K562 (cell line): ENCODE results near the gene HAUS3. TPM values are rescaled to one million over a fixed set of nuclear protein-coding genes. Genes with fewer than 3 reads are reported as not detected.

Source experiments
- ATAC-seq: fragments of 200-7000 bp; cut with Tn5 transposase; 3 replicates; pipeline ENCODE4 v1.9.1; 2020; ENCODE audit warnings: moderate library complexity
- BruUV-seq: library from RNA; stranded (reverse); fragments of 400-500 nt; replicated peaks from 2 replicates; lab custom pipeline; 2021; lab: Mats Ljungman, UMichigan
- CTCF ChIA-PET: fragments of 300-600 bp; formaldehyde crosslinking; extraction: SDS; loops from one replicate; lab custom pipeline; 2021; ENCODE audit warnings: low intra/inter-chr PET ratio; lab: Yijun Ruan, JAX
- POLR2A ChIA-PET: fragments of 300-600, 350-650 bp; sonication (Branson Sonifier 250); formaldehyde crosslinking; extraction: SDS; loops from one replicate; lab custom pipeline; 2021; ENCODE audit warnings: antibody characterized with exemption, inconsistent platforms; lab: Yijun Ruan, JAX
- DNase-seq, 4 experiments: peaks; one replicate each; pipeline versions ENCODE4 v3.0.0 to v3.0.0-alpha.2; 2011 to 2018; ENCODE audit warnings: low spot score in 3 of 4, mixed read lengths in 3 of 4; ENCODE audit errors: extremely low read depth in 1 of 4
- FAIRE-seq: peaks from 2 replicates; lab custom pipeline; 2011; peaks lifted over from hg19 to GRCh38; lab: Jason Lieb, UNC
- H2AFZ ChIP-seq: 2 replicates; pipeline ENCODE4 v1.6.0; 2011; ENCODE audit warnings: low read depth, low read length, control low read depth, inconsistent platforms
- H3K27ac ChIP-seq: fragments of 200-600 bp; 3 replicates; pipeline ENCODE4 v1.8.0; 2011; ENCODE audit warnings: low read depth, mild to moderate bottlenecking, control low read depth, inconsistent platforms, low read length, moderate library complexity, mixed read lengths; ENCODE audit errors: extremely low read depth
- H3K27me3 ChIP-seq, 2 experiments: fragments of 300-600 bp in 1 of 2; 2 replicates in 1 of 2; 3 replicates in 1 of 2; pipeline versions ENCODE4 v1.6.0 to v1.8.0; 2011; ENCODE audit warnings: inconsistent platforms in 2 of 2, low read length in 2 of 2, mild to moderate bottlenecking in 1 of 2, mixed read lengths in 1 of 2, moderate library complexity in 1 of 2; ENCODE audit not compliant: control insufficient read depth in 2 of 2, insufficient read depth in 2 of 2
- H3K36me3 ChIP-seq: fragments of 300-600 bp; 3 replicates; pipeline ENCODE4 v1.8.0; 2011; ENCODE audit warnings: mild to moderate bottlenecking, low read length, inconsistent platforms; ENCODE audit not compliant: control insufficient read depth, insufficient read depth
- H3K4me1 ChIP-seq, 2 experiments: fragments of 200-600 bp in 1 of 2; replicated peaks in 1 of 2; 2 replicates in 1 of 2; 3 replicates in 1 of 2; pipeline versions ENCODE4 v1.5.1 to v1.8.0; 2011; ENCODE audit warnings: inconsistent platforms in 2 of 2, low read length in 2 of 2, mild to moderate bottlenecking in 1 of 2, mixed read lengths in 1 of 2, moderate library complexity in 1 of 2; ENCODE audit not compliant: control insufficient read depth in 2 of 2, insufficient read depth in 2 of 2
- H3K4me2 ChIP-seq: 2 replicates; pipeline ENCODE4 v1.6.1; 2011; ENCODE audit warnings: low read length, control low read depth, inconsistent platforms, mixed read lengths; ENCODE audit not compliant: insufficient read depth
- H3K4me3 ChIP-seq: fragments of 200-600 bp; sonication (generic), shearing (Covaris generic); 2 replicates; pipeline ENCODE4 v1.5.1; 2016; ENCODE audit warnings: control low read depth, inconsistent platforms
- H3K79me2 ChIP-seq: fragments of 200-600 bp; 3 replicates; pipeline ENCODE4 v1.8.0; 2011; ENCODE audit warnings: low read length, inconsistent platforms; ENCODE audit not compliant: control insufficient read depth, insufficient read depth
- H3K9ac ChIP-seq, 2 experiments: 2 replicates each; pipeline versions ENCODE4 v1.6.0 to v1.6.1; 2011; ENCODE audit warnings: low read depth in 2 of 2, low read length in 2 of 2, control low read depth in 1 of 2, inconsistent platforms in 1 of 2, mild to moderate bottlenecking in 1 of 2, mixed read lengths in 1 of 2; ENCODE audit not compliant: insufficient read depth in 1 of 2
- H3K9me1 ChIP-seq: one replicate; pipeline ENCODE4 v1.6.0; 2011; ENCODE audit warnings: inconsistent platforms, mild to moderate bottlenecking, low read length, moderate library complexity; ENCODE audit not compliant: control insufficient read depth, insufficient read depth
- H3K9me3 ChIP-seq: replicated peaks from 2 replicates; pipeline ENCODE4 v1.5.1; 2011; ENCODE audit warnings: low read depth, low read length, inconsistent platforms; ENCODE audit not compliant: control insufficient read depth, insufficient read depth
- H4K20me1 ChIP-seq: replicated peaks from 2 replicates; pipeline ENCODE4 v1.6.1; 2011; ENCODE audit warnings: low read length, inconsistent platforms, mixed read lengths; ENCODE audit not compliant: control insufficient read depth, insufficient read depth
- ARID4B ChIP-seq: sonication (generic); formaldehyde crosslinking; IDR thresholded peaks from 2 replicates; pipeline ENCODE4 v1.8.0; 2022; ENCODE audit warnings: mild to moderate bottlenecking, missing genetic modification reagents
- EZH2 ChIP-seq: IDR thresholded peaks from 2 replicates; pipeline ENCODE4 v1.6.1; 2012; ENCODE audit warnings: low read depth, mild to moderate bottlenecking, inconsistent platforms, low read length, borderline replicate concordance
- HDGF ChIP-seq: fragments of 450-650 bp; IDR thresholded peaks from 2 replicates; pipeline ENCODE4 v1.6.1; 2016
- MCM7 ChIP-seq, 2 experiments: fragments of 450-650 bp; IDR thresholded peaks; 2 replicates each; pipeline ENCODE4 v1.6.1; 2016 to 2018
- SRSF1 ChIP-seq: fragments of 200-400 bp; formaldehyde crosslinking; IDR thresholded peaks from 2 replicates; pipeline ENCODE4 v1.6.1; 2017; ENCODE audit warnings: mild to moderate bottlenecking, low read depth, low read length, moderate library complexity
- ZBED1 ChIP-seq: IDR thresholded peaks from 2 replicates; pipeline ENCODE4 v1.6.1; 2014
- ZFP1 ChIP-seq: fragments of 450-650 bp; formaldehyde crosslinking; IDR thresholded peaks from 2 replicates; pipeline ENCODE4 v1.4.0; 2020; ENCODE audit warnings: mild to moderate bottlenecking, mixed read lengths
- ZNF174 ChIP-seq: fragments of 250-450 bp; sonication (Bioruptor Pico); IDR thresholded peaks from 2 replicates; pipeline ENCODE4 v1.4.0; 2020; ENCODE audit warnings: mild to moderate bottlenecking
- ZNF354B ChIP-seq: fragments of 250-450 bp; sonication (Bioruptor Pico); IDR thresholded peaks from 2 replicates; pipeline ENCODE4 v1.4.0; 2020
- ZNF41 ChIP-seq: fragments of 250-450 bp; sonication (Bioruptor Pico); conservative IDR thresholded peaks from 2 replicates; pipeline ENCODE4 v1.4.0; 2020; ENCODE audit warnings: mild to moderate bottlenecking
- ZNF445 ChIP-seq: fragments of 250-450 bp; sonication (Bioruptor Pico); IDR thresholded peaks from 2 replicates; pipeline ENCODE4 v1.4.0; 2020; ENCODE audit warnings: low read depth, mild to moderate bottlenecking, moderate library complexity
- ZNF696 ChIP-seq: fragments of 250-450 bp; sonication (Bioruptor Pico); conservative IDR thresholded peaks from 2 replicates; pipeline ENCODE4 v1.4.0; 2020; ENCODE audit warnings: mild to moderate bottlenecking, moderate library complexity
- WGBS: fragments of 100-300 bp; shearing (Covaris generic); methylation state at CpG from one replicate; pipeline ENCODE4 v1.1.6; 2016; ENCODE audit warnings: low coverage, mixed read lengths; ENCODE audit not compliant: insufficient coverage; ENCODE audit errors: missing lambda C conversion rate; 5-methylcytosine and 5-hydroxymethylcytosine counted together
- in situ Hi-C: fragments of 300-500 bp; cut with MboI; formaldehyde crosslinking; loops from 4 replicates; pipeline ENCODE4 v1.15.0; 2018; ENCODE audit warnings: inconsistent platforms, mixed read lengths
- intact Hi-C: fragments of 100-400 bp; cut with micrococcal nuclease; formaldehyde crosslinking; loops from 2 replicates; pipeline ENCODE4 v1.14.2; 2022
- polyA plus RNA-seq, 8 experiments: library from polyadenylated mRNA; depleted of rRNA in 4 of 8; stranded (reverse) in 5 of 8; unstranded in 3 of 8; fragments of >200 nt; fragmentation: Nextera tagmentation in 2 of 8; fragmentation: Illumina TruSeq in 1 of 8; extraction: Ambion mirVana in 2 of 8; extraction: Trizol in 1 of 8; gene quantifications; 2 replicates each; pipeline versions ENCODE4 v1.2.1 to v1.2.3, GENCODE V29; 2011 to 2014; ENCODE audit warnings: inconsistent platforms in 1 of 8, missing spikeins in 1 of 8
- total RNA-seq, 7 experiments: library from RNA; depleted of rRNA in 6 of 7; stranded (reverse); fragments of >200 nt in 6 of 7; fragmentation: Illumina TruSeq in 2 of 7; extraction: Trizol in 2 of 7; gene quantifications; 2 replicates each; pipeline versions ENCODE4 v1.2.1 to v1.2.3, GENCODE V29; 2011 to 2021; ENCODE audit warnings: low replicate concordance in 1 of 7
- TF ChIP-seq, protein P1 (sequence below): fragments of 450-650 bp; IDR thresholded peaks from 2 replicates; pipeline ENCODE4 v1.6.1; 2016; ENCODE audit warnings: missing biosample characterization, missing genetic modification characterization
- TF ChIP-seq, protein P2 (sequence below): sonication (generic); formaldehyde crosslinking; IDR thresholded peaks from 2 replicates; pipeline ENCODE4 v1.8.1; 2022; ENCODE audit warnings: missing genetic modification reagents
- TF ChIP-seq, protein P3 (sequence below): fragments of 250-450 bp; sonication (Bioruptor Pico); IDR thresholded peaks from 2 replicates; pipeline ENCODE4 v1.5.0; 2020; ENCODE audit warnings: mild to moderate bottlenecking, borderline replicate concordance

The HAUS3 gene
- total and polyA plus RNA-seq, 9 of the 15 experiments (the other 6 are each of a cell fraction or from before 2014, with no cell fraction given) = 8.9 to 25.7 (median 21.5) TPM

GRCh38 chr4:2212831-2213230, 29.1 kb downstream of the HAUS3 start:
- H3K9me3 ChIP-seq = no peaks in the 10 kb centered on the region
- peaks cover 0 to 9% of the 10 kb centered on the region in 2 experiments; a peak in 3 of 5 replicates for H3K27me3 ChIP-seq
- no peaks in the 10 kb centered on the region for H3K79me2 ChIP-seq
- H3K9ac ChIP-seq = no peak overlapping the region
- no peak overlapping the region for H3K27ac ChIP-seq
- no peak overlapping the region for H3K4me3 ChIP-seq
- no peak for TF ChIP-seq ZNF445 (CRISPR knock-in tag)
- TF ChIP-seq ZNF41 (CRISPR knock-in tag) = no peak
- TF ChIP-seq EZH2 = no peak
- TF ChIP-seq, protein P1, sequence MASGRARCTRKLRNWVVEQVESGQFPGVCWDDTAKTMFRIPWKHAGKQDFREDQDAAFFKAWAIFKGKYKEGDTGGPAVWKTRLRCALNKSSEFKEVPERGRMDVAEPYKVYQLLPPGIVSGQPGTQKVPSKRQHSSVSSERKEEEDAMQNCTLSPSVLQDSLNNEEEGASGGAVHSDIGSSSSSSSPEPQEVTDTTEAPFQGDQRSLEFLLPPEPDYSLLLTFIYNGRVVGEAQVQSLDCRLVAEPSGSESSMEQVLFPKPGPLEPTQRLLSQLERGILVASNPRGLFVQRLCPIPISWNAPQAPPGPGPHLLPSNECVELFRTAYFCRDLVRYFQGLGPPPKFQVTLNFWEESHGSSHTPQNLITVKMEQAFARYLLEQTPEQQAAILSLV = no peak
- TF ChIP-seq, protein P2, sequence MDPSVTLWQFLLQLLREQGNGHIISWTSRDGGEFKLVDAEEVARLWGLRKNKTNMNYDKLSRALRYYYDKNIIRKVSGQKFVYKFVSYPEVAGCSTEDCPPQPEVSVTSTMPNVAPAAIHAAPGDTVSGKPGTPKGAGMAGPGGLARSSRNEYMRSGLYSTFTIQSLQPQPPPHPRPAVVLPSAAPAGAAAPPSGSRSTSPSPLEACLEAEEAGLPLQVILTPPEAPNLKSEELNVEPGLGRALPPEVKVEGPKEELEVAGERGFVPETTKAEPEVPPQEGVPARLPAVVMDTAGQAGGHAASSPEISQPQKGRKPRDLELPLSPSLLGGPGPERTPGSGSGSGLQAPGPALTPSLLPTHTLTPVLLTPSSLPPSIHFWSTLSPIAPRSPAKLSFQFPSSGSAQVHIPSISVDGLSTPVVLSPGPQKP (CRISPR knock-in tag) = no peak
- no peak for TF ChIP-seq MCM7 (IDR thresholded peaks at IDR 0.05)
- TF ChIP-seq ARID4B (CRISPR knock-in tag) = no peak
- no peak for TF ChIP-seq ZNF354B (CRISPR knock-in tag)
- TF ChIP-seq, protein P3, sequence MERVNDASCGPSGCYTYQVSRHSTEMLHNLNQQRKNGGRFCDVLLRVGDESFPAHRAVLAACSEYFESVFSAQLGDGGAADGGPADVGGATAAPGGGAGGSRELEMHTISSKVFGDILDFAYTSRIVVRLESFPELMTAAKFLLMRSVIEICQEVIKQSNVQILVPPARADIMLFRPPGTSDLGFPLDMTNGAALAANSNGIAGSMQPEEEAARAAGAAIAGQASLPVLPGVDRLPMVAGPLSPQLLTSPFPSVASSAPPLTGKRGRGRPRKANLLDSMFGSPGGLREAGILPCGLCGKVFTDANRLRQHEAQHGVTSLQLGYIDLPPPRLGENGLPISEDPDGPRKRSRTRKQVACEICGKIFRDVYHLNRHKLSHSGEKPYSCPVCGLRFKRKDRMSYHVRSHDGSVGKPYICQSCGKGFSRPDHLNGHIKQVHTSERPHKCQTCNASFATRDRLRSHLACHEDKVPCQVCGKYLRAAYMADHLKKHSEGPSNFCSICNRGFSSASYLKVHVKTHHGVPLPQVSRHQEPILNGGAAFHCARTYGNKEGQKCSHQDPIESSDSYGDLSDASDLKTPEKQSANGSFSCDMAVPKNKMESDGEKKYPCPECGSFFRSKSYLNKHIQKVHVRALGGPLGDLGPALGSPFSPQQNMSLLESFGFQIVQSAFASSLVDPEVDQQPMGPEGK (CRISPR knock-in tag) = no peak
- TF ChIP-seq SRSF1 = no peak
- TF ChIP-seq ZNF696 (CRISPR knock-in tag) = no peak
- TF ChIP-seq HDGF = no peak
- no peak for TF ChIP-seq ZBED1
- TF ChIP-seq ZFP1 (CRISPR knock-in tag) = no peak
- no peak for TF ChIP-seq ZNF174
- BruUV-seq = no TSS peak
- H3K36me3 ChIP-seq = no peaks in the 10 kb centered on the region
- in situ Hi-C loops (no loop called here), intact Hi-C loops (no loop called here)
- 0% methylated on average over 1 of the region's 1 CpG for WGBS
- no peaks in the 10 kb centered on the region for H3K9me1 ChIP-seq
- H3K4me1 ChIP-seq = no peaks in the 10 kb centered on the region; a peak in 1 of 5 replicates
- no peak overlapping the region for H3K4me2 ChIP-seq
- DNase-seq (no peak), FAIRE-seq (no peak), ATAC-seq (no peak)
- POLR2A ChIA-PET = interaction anchor here (0.7 kb wide), 1 partner anchor 90 kb away, joined by 3 read pairs; no protein-coding TSS in a partner anchor
- CTCF ChIA-PET = no interaction called here
- H4K20me1 ChIP-seq = no peaks in the 10 kb centered on the region; the same call in 1 of the 2 replicates
- no peak overlapping the region for H2AFZ ChIP-seq
